H1 (cell line): ENCODE data around the gene TRAK1. TPM values are rescaled to one million over a fixed set of nuclear protein-coding genes. Genes with fewer than 3 reads are reported as not detected.

Experiments used
- CTCF ChIA-PET: fragments of 300-600 bp; sonication (Branson Sonifier 250); formaldehyde crosslinking; loops from one replicate; lab custom pipeline; 2021; ENCODE audit not compliant: partially characterized antibody; lab: Charles Lee
- POLR2A ChIA-PET: fragments of 300-600 bp; sonication (Branson Sonifier 250); formaldehyde crosslinking; loops from one replicate; lab custom pipeline; 2021; ENCODE audit warnings: inconsistent platforms; ENCODE audit not compliant: partially characterized antibody; lab: Charles Lee
- DNase-seq, 2 experiments: peaks; one replicate each; pipeline versions ENCODE4 v3.0.0 to v3.0.0-alpha.2; 2010 to 2022; ENCODE audit warnings: low spot score in 2 of 2, low read depth in 1 of 2, mixed read lengths in 1 of 2
- FAIRE-seq: peaks from 2 replicates; lab custom pipeline; 2011; peaks lifted over from hg19 to GRCh38; lab: Jason Lieb, UNC
- H2AFZ ChIP-seq: 2 replicates; pipeline ENCODE4 v1.8.1; 2012; ENCODE audit warnings: low read length, inconsistent platforms
- H2AK5ac ChIP-seq: 2 replicates; pipeline ENCODE4 v1.6.1; 2013; ENCODE audit warnings: low read depth, low read length
- H2BK120ac ChIP-seq: replicated peaks from 2 replicates; pipeline ENCODE3; 2013; ENCODE audit warnings: low read depth, low read length, inconsistent platforms
- H2BK12ac ChIP-seq: 2 replicates; pipeline ENCODE4 v1.6.1; 2013; ENCODE audit warnings: low read depth, low read length
- H2BK15ac ChIP-seq: 2 replicates; pipeline ENCODE4 v1.6.1; 2013; ENCODE audit warnings: low read length
- H2BK20ac ChIP-seq: 2 replicates; pipeline ENCODE4 v1.6.1; 2013; ENCODE audit warnings: low read length
- H2BK5ac ChIP-seq: 2 replicates; pipeline ENCODE4 v1.6.1; 2013; ENCODE audit warnings: low read depth, low read length
- H3K14ac ChIP-seq: 2 replicates; pipeline ENCODE4 v1.6.1; 2013; ENCODE audit warnings: inconsistent platforms; ENCODE audit not compliant: insufficient read length
- H3K18ac ChIP-seq: 2 replicates; pipeline ENCODE4 v1.6.1; 2013; ENCODE audit warnings: low read length; ENCODE audit errors: extremely low read depth
- H3K23ac ChIP-seq: 2 replicates; pipeline ENCODE4 v1.6.1; 2013; ENCODE audit warnings: inconsistent platforms; ENCODE audit not compliant: insufficient read length
- H3K23me2 ChIP-seq: 2 replicates; pipeline ENCODE4 v1.6.1; 2013; ENCODE audit warnings: low read depth, low read length
- H3K27ac ChIP-seq: 2 replicates; pipeline ENCODE4 v1.6.1; 2011; ENCODE audit warnings: low read depth, low read length, inconsistent platforms
- H3K27me3 ChIP-seq, 4 experiments: replicated peaks in 1 of 4; 1 replicate in 1 of 4; 2 replicates in 3 of 4; pipeline versions ENCODE4 v1.6.1 to v1.8.1; 2011 to 2013; ENCODE audit warnings: low read length in 3 of 4, mild to moderate bottlenecking in 3 of 4, inconsistent platforms in 2 of 4, mixed read lengths in 2 of 4, moderate library complexity in 1 of 4; ENCODE audit not compliant: control insufficient read depth in 3 of 4, insufficient read depth in 3 of 4; ENCODE audit errors: extremely low read depth in 1 of 4
- H3K36me3 ChIP-seq, 4 experiments: 2 replicates each; pipeline versions ENCODE4 v1.6.1 to v1.8.1; 2011 to 2013; ENCODE audit warnings: mild to moderate bottlenecking in 4 of 4, low read length in 3 of 4, moderate library complexity in 2 of 4, control low read depth in 1 of 4, inconsistent platforms in 1 of 4; ENCODE audit not compliant: insufficient read depth in 4 of 4, control insufficient read depth in 2 of 4
- H3K4ac ChIP-seq: replicated peaks from 2 replicates; pipeline ENCODE3; 2013; ENCODE audit warnings: low read length, low read depth, mixed read lengths, inconsistent platforms; ENCODE audit not compliant: insufficient read length
- H3K4me1 ChIP-seq, 4 experiments: replicated peaks in 1 of 4; 1 replicate in 1 of 4; 2 replicates in 3 of 4; pipeline versions ENCODE4 v1.6.1 to v1.8.1; 2011 to 2013; ENCODE audit warnings: low read length in 3 of 4, inconsistent platforms in 2 of 4, mixed read lengths in 1 of 4; ENCODE audit not compliant: insufficient read depth in 4 of 4, control insufficient read depth in 3 of 4
- H3K4me2 ChIP-seq, 2 experiments: 2 replicates each; pipeline versions ENCODE4 v1.6.1 to v1.8.1; 2011 to 2013; ENCODE audit warnings: low read depth in 2 of 2, low read length in 2 of 2, control low read depth in 1 of 2, inconsistent platforms in 1 of 2, mild to moderate bottlenecking in 1 of 2; ENCODE audit not compliant: insufficient read depth in 1 of 2
- H3K4me3 ChIP-seq, 4 experiments: fragments of 200-600, 300-600 bp in 1 of 4; sonication (generic), shearing (Covaris generic), sonication (Bioruptor Twin) in 1 of 4; 2 replicates each; pipeline versions ENCODE4 v1.5.1 to v1.8.1; 2011 to 2016; ENCODE audit warnings: low read length in 4 of 4, low read depth in 3 of 4, control low read depth in 2 of 4, inconsistent platforms in 2 of 4, mild to moderate bottlenecking in 2 of 4, mixed read lengths in 1 of 4, moderate library complexity in 1 of 4; ENCODE audit not compliant: insufficient read depth in 2 of 4; ENCODE audit errors: extremely low read depth in 1 of 4
- H3K56ac ChIP-seq: replicated peaks from 2 replicates; pipeline ENCODE3; 2013; ENCODE audit warnings: low read depth, mild to moderate bottlenecking, mixed read lengths, low read length, inconsistent platforms; ENCODE audit not compliant: insufficient read length
- H3K79me1 ChIP-seq: 2 replicates; pipeline ENCODE4 v1.6.1; 2013; ENCODE audit warnings: low read depth, low read length, control low read depth
- H3K79me2 ChIP-seq, 2 experiments: 2 replicates each; pipeline versions ENCODE4 v1.6.1 to v1.8.1; 2012 to 2013; ENCODE audit warnings: low read length in 2 of 2, mild to moderate bottlenecking in 2 of 2, inconsistent platforms in 1 of 2; ENCODE audit not compliant: insufficient read depth in 2 of 2, control insufficient read depth in 1 of 2
- H3K9ac ChIP-seq, 4 experiments: replicated peaks in 1 of 4; 1 replicate in 1 of 4; 2 replicates in 3 of 4; pipeline versions ENCODE4 v1.6.1 to v1.8.1; 2011 to 2013; ENCODE audit warnings: low read depth in 3 of 4, low read length in 3 of 4, control low read depth in 2 of 4, mild to moderate bottlenecking in 2 of 4, moderate library complexity in 2 of 4, inconsistent platforms in 1 of 4; ENCODE audit errors: extremely low read depth in 1 of 4
- H3K9me3 ChIP-seq, 2 experiments: 2 replicates each; pipeline versions ENCODE4 v1.6.1 to v1.8.1; 2012 to 2013; ENCODE audit warnings: mild to moderate bottlenecking in 2 of 2, moderate library complexity in 2 of 2, control low read depth in 1 of 2, inconsistent platforms in 1 of 2, low read depth in 1 of 2, low read length in 1 of 2, mixed read lengths in 1 of 2; ENCODE audit not compliant: insufficient read depth in 2 of 2
- H4K20me1 ChIP-seq, 2 experiments: replicated peaks in 1 of 2; 2 replicates each; pipeline versions ENCODE3 to v1.8.1; 2011 to 2013; ENCODE audit warnings: inconsistent platforms in 2 of 2, low read length in 2 of 2, mild to moderate bottlenecking in 1 of 2; ENCODE audit not compliant: insufficient read depth in 2 of 2, control insufficient read depth in 1 of 2
- H4K5ac ChIP-seq: 2 replicates; pipeline ENCODE4 v1.6.1; 2013; ENCODE audit warnings: low read length, low read depth, mixed read lengths, inconsistent platforms; ENCODE audit not compliant: insufficient read length
- H4K8ac ChIP-seq: 2 replicates; pipeline ENCODE4 v1.8.0; 2013; ENCODE audit warnings: mild to moderate bottlenecking, moderate library complexity, low read length, inconsistent platforms; ENCODE audit not compliant: insufficient read depth; ENCODE audit errors: extremely low read depth
- H4K91ac ChIP-seq: replicated peaks from 2 replicates; pipeline ENCODE3; 2013; ENCODE audit warnings: low read length, mixed read lengths, inconsistent platforms; ENCODE audit not compliant: insufficient read length
- EP300 ChIP-seq, 2 experiments: IDR thresholded peaks; 1 replicate in 1 of 2; 2 replicates in 1 of 2; pipeline ENCODE4 v1.6.1; 2011 to 2012; ENCODE audit warnings: low read depth in 2 of 2, low read length in 2 of 2, mild to moderate bottlenecking in 2 of 2, borderline replicate concordance in 1 of 2, inconsistent platforms in 1 of 2, moderate library complexity in 1 of 2
- SIN3A ChIP-seq, 2 experiments: IDR thresholded peaks in 1 of 2; conservative IDR thresholded peaks in 1 of 2; 2 replicates each; pipeline ENCODE4 v1.6.1; 2011 to 2012; ENCODE audit warnings: low read length in 2 of 2, improper control_type of control experiment in 1 of 2, low read depth in 1 of 2, mild to moderate bottlenecking in 1 of 2
- WGBS, 2 experiments: shearing (Covaris generic) in 1 of 2; methylation state at CpG; one replicate each; pipeline versions ENCODE4 v1.1.6 to v1.1.7; 2013 to 2015; ENCODE audit warnings: low lambda C conversion rate in 2 of 2, mixed read lengths in 2 of 2, inconsistent platforms in 1 of 2, low coverage in 1 of 2, missing lambda C conversion rate in 1 of 2; ENCODE audit not compliant: insufficient replicate concordance in 2 of 2, insufficient coverage in 1 of 2, insufficient read length in 1 of 2; ENCODE audit errors: extremely low coverage in 1 of 2, missing lambda C conversion rate in 1 of 2; 5-methylcytosine and 5-hydroxymethylcytosine counted together
- polyA plus RNA-seq, 7 experiments: library from polyadenylated mRNA; depleted of rRNA in 3 of 7; stranded (reverse) in 5 of 7; unstranded in 2 of 7; fragments of >200 nt in 5 of 7; fragments of 200-250 nt in 2 of 7; gene quantifications; 1 replicate in 5 of 7; 2 replicates in 1 of 7; 4 replicates in 1 of 7; pipeline versions ENCODE4 v1.2.1 to v1.2.3, GENCODE V29; 2011 to 2013; ENCODE audit warnings: missing spikeins in 2 of 7, mixed read lengths in 2 of 7
- total RNA-seq: library from RNA; stranded (reverse); fragmentation: NEBNext Ultra II Directional; extraction: Animal tissue kit (Norgen Biotek cat#: 25700); gene quantifications from 2 replicates; pipeline ENCODE4 v1.2.1, GENCODE V29; 2021

TRAK1 gene
- total and polyA plus RNA-seq, 2 of the 8 experiments (the other 6 are each of a cell fraction or from before 2014, with no cell fraction given) = 21.3 to 32.7 TPM

GRCh38 chr3:42152193-42152592 lies 61.0 kb downstream of the TRAK1 start:
- POLR2A ChIA-PET = no interaction called here
- Histone ChIP-seq H3K9ac (no peak overlapping the region), H3K79me2 (no peaks in the 10 kb centered on the region), H2BK20ac (no peak overlapping the region), H3K18ac (no peak overlapping the region), H3K4me1 (no peaks in the 10 kb centered on the region), H4K20me1 (peaks cover 0 to 3% of the 10 kb centered on the region in 2 experiments), H3K4me2 (no peak overlapping the region), H2BK15ac (no peak overlapping the region), H3K27ac (no peak overlapping the region), H3K56ac (no peak overlapping the region), H4K8ac (no peak overlapping the region), H2AK5ac (no peak overlapping the region), H2AFZ (no peak overlapping the region), H2BK12ac (no peak overlapping the region), H3K79me1 (peaks cover 2% of the 10 kb centered on the region), H3K27me3 (no peaks in the 10 kb centered on the region), H3K4me3 (no peak overlapping the region), H3K4ac (no peak overlapping the region), H3K14ac (no peak overlapping the region), H2BK5ac (no peak overlapping the region), H4K91ac (no peak overlapping the region), H3K23ac (no peak overlapping the region), H4K5ac (no peak overlapping the region), H3K9me3 (no peaks in the 10 kb centered on the region), H2BK120ac (no peak overlapping the region), H3K36me3 (no peaks in the 10 kb centered on the region), H3K23me2 (no peaks in the 10 kb centered on the region)
- WGBS, 2 experiments = 83% methylated on average over 5 of the region's 5 CpGs; no CpG with 5 or more reads in 1 of the 2 experiments
- CTCF ChIA-PET = interaction anchor here (2.0 kb wide), 1 partner anchor 77 kb away, joined by 4 read pairs; no protein-coding TSS in a partner anchor
- DNase-seq (no peak), FAIRE-seq (no peak)
- no peak for TF ChIP-seq EP300 (IDR thresholded peaks at IDR 0.05; ENCODE audit: borderline replicate concordance in 1 of 2, low read depth in 2 of 2, low read length in 2 of 2)
- no peak for TF ChIP-seq SIN3A (conservative IDR thresholded peaks at IDR 0.05 in 1 of 2, IDR thresholded peaks at IDR 0.05 in 1 of 2; ENCODE audit: low read depth in 1 of 2, low read length in 2 of 2)
